Right ventricle myocardium inferior (tissue), 1 donor: ENCODE measurements around the gene IBSP. TPM values are rescaled to one million over a fixed set of nuclear protein-coding genes. Genes with fewer than 3 reads are reported as not detected.

Source experiments
- total RNA-seq: library from RNA; stranded (reverse); fragmentation: NEBNext Ultra II Directional; extraction: Animal tissue kit (Norgen Biotek cat#: 25700); gene quantifications from one replicate; pipeline ENCODE4 v1.2.1, GENCODE V29; 2021
- donor health status: DM: no; HTN: yes; CAD: no; lungs with severe emphysema.

IBSP gene
- total RNA-seq, 1 donor from 2014 or later = not detected

Other genes starting within 250 kb of the IBSP start
- not detected for gene DSPP, start 191.0 kb upstream of the IBSP start, total RNA-seq
- not detected for gene DMP1, start 149.3 kb upstream of the IBSP start, total RNA-seq
- gene MEPE, start 33.4 kb downstream of the IBSP start, total RNA-seq = not detected
- gene SPP1, start 176.2 kb downstream of the IBSP start, total RNA-seq = 5.0 TPM
- 12.3 TPM for gene PKD2, start 208.1 kb downstream of the IBSP start, total RNA-seq